H1 (cell line): ENCODE measurements around the gene NDUFB8. TPM values are rescaled to one million over a fixed set of nuclear protein-coding genes. Genes with fewer than 3 reads are reported as not detected.

ENCODE experiments used
- ASH2L ChIP-seq: fragments of 200-600, 300-600 bp; sonication (generic); IDR thresholded peaks from one replicate; pipeline ENCODE4 v1.7.1; 2017; ENCODE audit warnings: low read length
- ATF3 ChIP-seq: IDR thresholded peaks from 2 replicates; pipeline ENCODE4 v1.6.1; 2011; ENCODE audit warnings: low read depth, mild to moderate bottlenecking, low read length; ENCODE audit not compliant: insufficient read depth
- CBX8 ChIP-seq: fragments of 300-800, 300-1000 bp; sonication (generic); IDR thresholded peaks from 2 replicates; pipeline ENCODE4 v1.7.1; 2016; ENCODE audit warnings: low read depth, low read length, borderline replicate concordance
- CEBPB ChIP-seq: IDR thresholded peaks from 2 replicates; pipeline ENCODE4 v1.6.1; 2012; ENCODE audit warnings: low read depth, low read length
- CHD2 ChIP-seq: IDR thresholded peaks from 2 replicates; pipeline ENCODE4 v1.6.1; 2012; ENCODE audit warnings: low read length, improper control_type of control experiment
- CHD7 ChIP-seq: fragments of 300-600 bp; sonication (generic); IDR thresholded peaks from 2 replicates; pipeline ENCODE4 v1.7.1; 2012; ENCODE audit warnings: low read length, moderate library complexity, mild to moderate bottlenecking, inconsistent platforms; ENCODE audit not compliant: insufficient replicate concordance
- HDAC2 ChIP-seq, 2 experiments: fragments of 300-600 bp in 1 of 2; sonication (generic) in 1 of 2; IDR thresholded peaks; 2 replicates each; pipeline ENCODE4 v1.6.1; 2011 to 2012; ENCODE audit warnings: low read depth in 2 of 2, low read length in 2 of 2, mild to moderate bottlenecking in 2 of 2, moderate library complexity in 2 of 2, borderline replicate concordance in 1 of 2, inconsistent platforms in 1 of 2
- RFX5 ChIP-seq: IDR thresholded peaks from 2 replicates; pipeline ENCODE4 v1.6.1; 2011; ENCODE audit warnings: low read depth, low read length, improper control_type of control experiment, borderline replicate concordance
- TAF1 ChIP-seq: IDR thresholded peaks from 2 replicates; pipeline ENCODE4 v1.6.1; 2011; ENCODE audit warnings: mild to moderate bottlenecking, low read depth, low read length
- polyA plus RNA-seq, 7 experiments: library from polyadenylated mRNA; depleted of rRNA in 3 of 7; stranded (reverse) in 5 of 7; unstranded in 2 of 7; fragments of >200 nt in 5 of 7; fragments of 200-250 nt in 2 of 7; gene quantifications; 1 replicate in 5 of 7; 2 replicates in 1 of 7; 4 replicates in 1 of 7; pipeline versions ENCODE4 v1.2.1 to v1.2.3, GENCODE V29; 2011 to 2013; ENCODE audit warnings: missing spikeins in 2 of 7, mixed read lengths in 2 of 7
- total RNA-seq: library from RNA; stranded (reverse); fragmentation: NEBNext Ultra II Directional; extraction: Animal tissue kit (Norgen Biotek cat#: 25700); gene quantifications from 2 replicates; pipeline ENCODE4 v1.2.1, GENCODE V29; 2021

Gene NDUFB8
- total and polyA plus RNA-seq, 2 of the 8 experiments (the other 6 are each of a cell fraction or from before 2014, with no cell fraction given) = 175 to 455 TPM

GRCh38 chr10:100529475-100530298 is at the start of gene NDUFB8 (continued):
- 0 out of 2 replicates have a peak, but pooled peaks have one; percentile 50 for TF ChIP-seq CHD2
- no peak for TF ChIP-seq CHD7
- no peak for TF ChIP-seq HDAC2 (IDR thresholded peaks at IDR 0.05; ENCODE audit: borderline replicate concordance in 1 of 2, low read depth in 2 of 2, low read length in 2 of 2)
- TF ChIP-seq RFX5 = no peak
- no peak for TF ChIP-seq CEBPB
- no peak for TF ChIP-seq ATF3
- TF ChIP-seq CBX8 = no peak
- TF ChIP-seq ASH2L = peak; percentile 91
- TF ChIP-seq TAF1 = peak; percentile 85
